H1 (cell line): Measurements from ENCODE around the gene SECISBP2L. TPM values are rescaled to one million over a fixed set of nuclear protein-coding genes. Genes with fewer than 3 reads are reported as not detected.

Experiments
- CTCF ChIA-PET: fragments of 300-600 bp; sonication (Branson Sonifier 250); formaldehyde crosslinking; loops from one replicate; lab custom pipeline; 2021; ENCODE audit not compliant: partially characterized antibody; lab: Charles Lee
- POLR2A ChIA-PET: fragments of 300-600 bp; sonication (Branson Sonifier 250); formaldehyde crosslinking; loops from one replicate; lab custom pipeline; 2021; ENCODE audit warnings: inconsistent platforms; ENCODE audit not compliant: partially characterized antibody; lab: Charles Lee
- DNase-seq, 2 experiments: peaks; one replicate each; pipeline versions ENCODE4 v3.0.0 to v3.0.0-alpha.2; 2010 to 2022; ENCODE audit warnings: low spot score in 2 of 2, low read depth in 1 of 2, mixed read lengths in 1 of 2
- FAIRE-seq: peaks from 2 replicates; lab custom pipeline; 2011; peaks lifted over from hg19 to GRCh38; lab: Jason Lieb, UNC
- H2AFZ ChIP-seq: 2 replicates; pipeline ENCODE4 v1.8.1; 2012; ENCODE audit warnings: low read length, inconsistent platforms
- H2AK5ac ChIP-seq: 2 replicates; pipeline ENCODE4 v1.6.1; 2013; ENCODE audit warnings: low read depth, low read length
- H2BK120ac ChIP-seq: replicated peaks from 2 replicates; pipeline ENCODE3; 2013; ENCODE audit warnings: low read depth, low read length, inconsistent platforms
- H2BK12ac ChIP-seq: 2 replicates; pipeline ENCODE4 v1.6.1; 2013; ENCODE audit warnings: low read depth, low read length
- H2BK15ac ChIP-seq: 2 replicates; pipeline ENCODE4 v1.6.1; 2013; ENCODE audit warnings: low read length
- H2BK20ac ChIP-seq: 2 replicates; pipeline ENCODE4 v1.6.1; 2013; ENCODE audit warnings: low read length
- H2BK5ac ChIP-seq: 2 replicates; pipeline ENCODE4 v1.6.1; 2013; ENCODE audit warnings: low read depth, low read length
- H3K14ac ChIP-seq: 2 replicates; pipeline ENCODE4 v1.6.1; 2013; ENCODE audit warnings: inconsistent platforms; ENCODE audit not compliant: insufficient read length
- H3K18ac ChIP-seq: 2 replicates; pipeline ENCODE4 v1.6.1; 2013; ENCODE audit warnings: low read length; ENCODE audit errors: extremely low read depth
- H3K23ac ChIP-seq: 2 replicates; pipeline ENCODE4 v1.6.1; 2013; ENCODE audit warnings: inconsistent platforms; ENCODE audit not compliant: insufficient read length
- H3K23me2 ChIP-seq: 2 replicates; pipeline ENCODE4 v1.6.1; 2013; ENCODE audit warnings: low read depth, low read length
- H3K27ac ChIP-seq: 2 replicates; pipeline ENCODE4 v1.6.1; 2011; ENCODE audit warnings: low read depth, low read length, inconsistent platforms
- H3K27me3 ChIP-seq, 4 experiments: replicated peaks in 1 of 4; 1 replicate in 1 of 4; 2 replicates in 3 of 4; pipeline versions ENCODE4 v1.6.1 to v1.8.1; 2011 to 2013; ENCODE audit warnings: low read length in 3 of 4, mild to moderate bottlenecking in 3 of 4, inconsistent platforms in 2 of 4, mixed read lengths in 2 of 4, moderate library complexity in 1 of 4; ENCODE audit not compliant: control insufficient read depth in 3 of 4, insufficient read depth in 3 of 4; ENCODE audit errors: extremely low read depth in 1 of 4
- H3K36me3 ChIP-seq, 4 experiments: 2 replicates each; pipeline versions ENCODE4 v1.6.1 to v1.8.1; 2011 to 2013; ENCODE audit warnings: mild to moderate bottlenecking in 4 of 4, low read length in 3 of 4, moderate library complexity in 2 of 4, control low read depth in 1 of 4, inconsistent platforms in 1 of 4; ENCODE audit not compliant: insufficient read depth in 4 of 4, control insufficient read depth in 2 of 4
- H3K4ac ChIP-seq: replicated peaks from 2 replicates; pipeline ENCODE3; 2013; ENCODE audit warnings: low read length, low read depth, mixed read lengths, inconsistent platforms; ENCODE audit not compliant: insufficient read length
- H3K4me1 ChIP-seq, 4 experiments: replicated peaks in 1 of 4; 1 replicate in 1 of 4; 2 replicates in 3 of 4; pipeline versions ENCODE4 v1.6.1 to v1.8.1; 2011 to 2013; ENCODE audit warnings: low read length in 3 of 4, inconsistent platforms in 2 of 4, mixed read lengths in 1 of 4; ENCODE audit not compliant: insufficient read depth in 4 of 4, control insufficient read depth in 3 of 4
- H3K4me2 ChIP-seq, 2 experiments: 2 replicates each; pipeline versions ENCODE4 v1.6.1 to v1.8.1; 2011 to 2013; ENCODE audit warnings: low read depth in 2 of 2, low read length in 2 of 2, control low read depth in 1 of 2, inconsistent platforms in 1 of 2, mild to moderate bottlenecking in 1 of 2; ENCODE audit not compliant: insufficient read depth in 1 of 2
- H3K4me3 ChIP-seq, 4 experiments: fragments of 200-600, 300-600 bp in 1 of 4; sonication (generic), shearing (Covaris generic), sonication (Bioruptor Twin) in 1 of 4; 2 replicates each; pipeline versions ENCODE4 v1.5.1 to v1.8.1; 2011 to 2016; ENCODE audit warnings: low read length in 4 of 4, low read depth in 3 of 4, control low read depth in 2 of 4, inconsistent platforms in 2 of 4, mild to moderate bottlenecking in 2 of 4, mixed read lengths in 1 of 4, moderate library complexity in 1 of 4; ENCODE audit not compliant: insufficient read depth in 2 of 4; ENCODE audit errors: extremely low read depth in 1 of 4
- H3K56ac ChIP-seq: replicated peaks from 2 replicates; pipeline ENCODE3; 2013; ENCODE audit warnings: low read depth, mild to moderate bottlenecking, mixed read lengths, low read length, inconsistent platforms; ENCODE audit not compliant: insufficient read length
- H3K79me1 ChIP-seq: 2 replicates; pipeline ENCODE4 v1.6.1; 2013; ENCODE audit warnings: low read depth, low read length, control low read depth
- H3K79me2 ChIP-seq, 2 experiments: 2 replicates each; pipeline versions ENCODE4 v1.6.1 to v1.8.1; 2012 to 2013; ENCODE audit warnings: low read length in 2 of 2, mild to moderate bottlenecking in 2 of 2, inconsistent platforms in 1 of 2; ENCODE audit not compliant: insufficient read depth in 2 of 2, control insufficient read depth in 1 of 2
- H3K9ac ChIP-seq, 4 experiments: replicated peaks in 1 of 4; 1 replicate in 1 of 4; 2 replicates in 3 of 4; pipeline versions ENCODE4 v1.6.1 to v1.8.1; 2011 to 2013; ENCODE audit warnings: low read depth in 3 of 4, low read length in 3 of 4, control low read depth in 2 of 4, mild to moderate bottlenecking in 2 of 4, moderate library complexity in 2 of 4, inconsistent platforms in 1 of 4; ENCODE audit errors: extremely low read depth in 1 of 4
- H3K9me3 ChIP-seq, 2 experiments: 2 replicates each; pipeline versions ENCODE4 v1.6.1 to v1.8.1; 2012 to 2013; ENCODE audit warnings: mild to moderate bottlenecking in 2 of 2, moderate library complexity in 2 of 2, control low read depth in 1 of 2, inconsistent platforms in 1 of 2, low read depth in 1 of 2, low read length in 1 of 2, mixed read lengths in 1 of 2; ENCODE audit not compliant: insufficient read depth in 2 of 2
- H4K20me1 ChIP-seq, 2 experiments: replicated peaks in 1 of 2; 2 replicates each; pipeline versions ENCODE3 to v1.8.1; 2011 to 2013; ENCODE audit warnings: inconsistent platforms in 2 of 2, low read length in 2 of 2, mild to moderate bottlenecking in 1 of 2; ENCODE audit not compliant: insufficient read depth in 2 of 2, control insufficient read depth in 1 of 2
- H4K5ac ChIP-seq: 2 replicates; pipeline ENCODE4 v1.6.1; 2013; ENCODE audit warnings: low read length, low read depth, mixed read lengths, inconsistent platforms; ENCODE audit not compliant: insufficient read length
- H4K8ac ChIP-seq: 2 replicates; pipeline ENCODE4 v1.8.0; 2013; ENCODE audit warnings: mild to moderate bottlenecking, moderate library complexity, low read length, inconsistent platforms; ENCODE audit not compliant: insufficient read depth; ENCODE audit errors: extremely low read depth
- H4K91ac ChIP-seq: replicated peaks from 2 replicates; pipeline ENCODE3; 2013; ENCODE audit warnings: low read length, mixed read lengths, inconsistent platforms; ENCODE audit not compliant: insufficient read length
- BCL11A ChIP-seq, 2 experiments: IDR thresholded peaks; one replicate each; pipeline ENCODE4 v1.6.1; 2011; ENCODE audit warnings: low read depth in 2 of 2, low read length in 2 of 2, mild to moderate bottlenecking in 2 of 2
- CHD2 ChIP-seq: IDR thresholded peaks from 2 replicates; pipeline ENCODE4 v1.6.1; 2012; ENCODE audit warnings: low read length, improper control_type of control experiment
- CREB1 ChIP-seq: IDR thresholded peaks from 2 replicates; pipeline ENCODE4 v1.6.1; 2012; ENCODE audit warnings: inconsistent platforms
- GABPA ChIP-seq: IDR thresholded peaks from 2 replicates; pipeline ENCODE4 v1.6.1; 2011; ENCODE audit warnings: mild to moderate bottlenecking, low read length, moderate library complexity, borderline replicate concordance; ENCODE audit not compliant: insufficient read depth
- JUND ChIP-seq: IDR thresholded peaks from 2 replicates; pipeline ENCODE4 v1.6.1; 2011; ENCODE audit warnings: mild to moderate bottlenecking, improper control_type of control experiment, low read length
- SAP30 ChIP-seq: fragments of 300-600 bp; sonication (generic); IDR thresholded peaks from 2 replicates; pipeline ENCODE4 v1.7.1; 2012; ENCODE audit warnings: low read length, moderate library complexity, mild to moderate bottlenecking, inconsistent platforms; ENCODE audit not compliant: insufficient read depth, insufficient replicate concordance
- SP4 ChIP-seq: IDR thresholded peaks from 2 replicates; pipeline ENCODE4 v1.6.1; 2012; ENCODE audit warnings: low read length, inconsistent platforms
- TEAD4 ChIP-seq: IDR thresholded peaks from 2 replicates; pipeline ENCODE4 v1.6.1; 2012; ENCODE audit warnings: low read depth, low read length, inconsistent platforms, mixed read lengths
- WGBS, 2 experiments: shearing (Covaris generic) in 1 of 2; methylation state at CpG; one replicate each; pipeline versions ENCODE4 v1.1.6 to v1.1.7; 2013 to 2015; ENCODE audit warnings: low lambda C conversion rate in 2 of 2, mixed read lengths in 2 of 2, inconsistent platforms in 1 of 2, low coverage in 1 of 2, missing lambda C conversion rate in 1 of 2; ENCODE audit not compliant: insufficient replicate concordance in 2 of 2, insufficient coverage in 1 of 2, insufficient read length in 1 of 2; ENCODE audit errors: extremely low coverage in 1 of 2, missing lambda C conversion rate in 1 of 2; 5-methylcytosine and 5-hydroxymethylcytosine counted together
- polyA plus RNA-seq, 7 experiments: library from polyadenylated mRNA; depleted of rRNA in 3 of 7; stranded (reverse) in 5 of 7; unstranded in 2 of 7; fragments of >200 nt in 5 of 7; fragments of 200-250 nt in 2 of 7; gene quantifications; 1 replicate in 5 of 7; 2 replicates in 1 of 7; 4 replicates in 1 of 7; pipeline versions ENCODE4 v1.2.1 to v1.2.3, GENCODE V29; 2011 to 2013; ENCODE audit warnings: missing spikeins in 2 of 7, mixed read lengths in 2 of 7
- total RNA-seq: library from RNA; stranded (reverse); fragmentation: NEBNext Ultra II Directional; extraction: Animal tissue kit (Norgen Biotek cat#: 25700); gene quantifications from 2 replicates; pipeline ENCODE4 v1.2.1, GENCODE V29; 2021

Gene SECISBP2L
- total and polyA plus RNA-seq, 2 of the 8 experiments (the other 6 are each of a cell fraction or from before 2014, with no cell fraction given), result 7.6 to 22.8 TPM

GRCh38 chr15:49045751-49046219 lies 461 bp downstream of the SECISBP2L start:
- Histone ChIP-seq H2BK20ac (no peak overlapping the region), H3K23me2 (peaks cover 2% of the 10 kb centered on the region), H4K20me1 (no peaks in the 10 kb centered on the region), H3K4ac (no peak overlapping the region), H4K91ac (no peak overlapping the region), H3K56ac (no peak overlapping the region), H3K4me1 (no peaks in the 10 kb centered on the region), H4K5ac (peak overlapping the region; percentile 37), H3K4me2 (peak overlapping the region; percentile 65 to 68), H3K9me3 (no peaks in the 10 kb centered on the region; a peak in 1 of 4 replicates), H3K18ac (0 out of 2 replicates have a peak overlapping the region, but pooled peaks have one; percentile 9), H3K9ac (peak overlapping the region; percentile 67 to 94 (median 79)), H3K79me1 (no peaks in the 10 kb centered on the region; the same call in 1 of the 2 replicates), H2BK120ac (no peak overlapping the region), H2BK12ac (no peak overlapping the region), H3K27ac (peak overlapping the region; percentile 47), H2BK15ac (no peak overlapping the region), H3K14ac (peak overlapping the region; percentile 96), H3K4me3 (peak overlapping the region; percentile 85 to 97 (median 92)), H3K36me3 (no peaks in the 10 kb centered on the region), H4K8ac (peak overlapping the region; percentile 90; the same call in 1 of the 2 replicates), H2AK5ac (no peak overlapping the region), H2AFZ (peak overlapping the region; percentile 24; the same call in 1 of the 2 replicates), H3K23ac (no peak overlapping the region), H2BK5ac (peak overlapping the region; percentile 55; the same call in 1 of the 2 replicates), H3K27me3 (no peaks in the 10 kb centered on the region), H3K79me2 (peaks cover 0 to 50% of the 10 kb centered on the region in 2 experiments)
- POLR2A ChIA-PET, result interaction anchor here (0.7 to 1.8 kb wide), 8 partner anchors 16 to 577 kb away, joined by 3 to 6 read pairs (median 3); partner anchors contain the start of genes COPS2 and GALK2
- 4% methylated on average over 17 of the region's 17 CpGs; no CpG with 5 or more reads in 1 of the 2 experiments for WGBS, 2 experiments
- FAIRE-seq, result no peak
- DNase-seq, result no peak
- 0 out of 2 replicates have a peak, but pooled peaks have one; percentile 18 for TF ChIP-seq TEAD4
- no peak for TF ChIP-seq GABPA
- no peak for TF ChIP-seq CREB1
- TF ChIP-seq JUND, result no peak
- TF ChIP-seq SAP30, result peak; percentile 82
- TF ChIP-seq SP4, result no peak
- TF ChIP-seq BCL11A (IDR thresholded peaks at IDR 0.05; ENCODE audit: low read depth in 2 of 2, low read length in 2 of 2), result no peak
- TF ChIP-seq CHD2, result no peak
- CTCF ChIA-PET, result interaction anchor here (0.7 to 4.9 kb wide), 10 partner anchors 9 to 95 kb away, joined by 3 to 25 read pairs (median 3); partner anchors contain the start of gene SHC4
